HCEC 1CT (cell line): ENCODE results near the gene NT5C.
"Not testable (repeated sequence)": the region's sequence is repeated elsewhere in the genome, so short reads cannot be mapped to it uniquely, and the experiment has no call there.

Experiments used
- DNase-seq: peaks from one replicate; pipeline ENCODE4 v3.0.0-alpha.2; 2017

The NT5C gene

GRCh38 chr17:75131278-75132017, at the start of gene NT5C:
Gene NT5C (minus strand): TSS chr17:75131742. CDS start chr17:75131707, 35 bp downstream.
- DNase-seq: peak; percentile 75

- DNase-seq: no peak
Observed at GRCh38 chr17:75181110-75181509, 49.6 kb upstream of the NT5C start.

DNA sequence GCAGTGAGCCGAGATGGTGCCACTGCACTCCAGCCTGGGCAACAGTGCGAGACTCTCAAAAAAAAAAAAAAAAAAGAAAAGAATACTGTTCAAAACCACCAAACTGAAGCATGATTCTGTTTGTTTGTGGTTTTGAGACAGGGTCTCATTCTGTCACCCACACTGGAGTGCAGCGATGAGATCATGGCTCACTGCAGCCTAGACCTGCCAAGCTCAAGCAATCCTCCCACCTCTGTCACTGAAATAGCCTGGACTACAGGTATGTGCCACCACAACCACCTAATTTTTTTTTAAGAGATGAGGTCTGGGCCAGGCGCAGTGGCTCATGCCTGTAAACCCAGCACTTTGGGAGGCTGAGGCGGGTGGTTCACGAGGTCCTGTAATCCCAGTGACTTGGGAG, 46.9 kb upstream of the NT5C start:
- DNase-seq: no peak

DNA sequence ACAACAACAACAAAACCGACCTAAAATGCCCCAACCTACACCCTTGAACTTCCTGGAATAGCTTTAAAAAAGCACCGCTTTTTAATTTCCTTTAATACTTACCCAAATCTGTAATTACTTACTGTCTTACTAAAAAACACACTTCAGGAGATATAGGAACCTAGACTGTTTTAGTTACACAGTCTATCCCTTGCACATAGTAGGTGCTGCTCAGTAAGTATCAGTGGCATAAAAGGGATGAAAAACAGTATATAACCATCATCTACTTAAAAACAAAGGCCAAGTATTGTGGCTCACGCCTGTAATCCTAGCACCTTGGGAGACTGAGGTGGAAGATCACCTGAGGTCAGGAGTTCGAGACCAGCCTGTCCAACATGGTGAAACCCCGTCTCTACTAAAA, 45.1 kb upstream of the NT5C start:
- no peak for DNase-seq

- DNase-seq: no peak
Observed at GRCh38 chr17:75174996-75175395, 43.5 kb upstream of the NT5C start.

- DNase-seq: no peak
Observed at GRCh38 chr17:75173526-75173925, 42.0 kb upstream of the NT5C start.

DNA sequence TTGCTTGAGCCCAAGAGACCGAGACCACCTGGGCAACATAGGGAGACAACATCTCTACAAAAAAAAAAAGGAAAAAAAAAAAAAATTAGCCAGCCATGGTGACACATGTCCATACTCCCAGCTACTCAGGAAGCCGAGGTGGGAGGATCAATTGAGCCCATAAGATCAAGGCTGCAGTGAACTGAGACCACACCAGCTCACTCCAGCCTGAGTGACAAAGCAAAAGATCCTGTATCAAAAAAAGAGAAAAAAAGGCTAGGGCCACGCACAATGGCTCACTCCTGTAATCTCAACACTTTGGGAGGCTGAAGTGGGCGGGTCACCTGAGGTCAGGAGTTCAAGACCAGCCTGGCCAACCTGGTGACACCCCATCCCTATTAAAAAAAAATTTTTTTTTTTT, 37.5 kb upstream of the NT5C start:
- no peak for DNase-seq

GRCh38 chr17:75164606-75165005, 33.1 kb upstream of the NT5C start:
- not testable (repeated sequence) for DNase-seq

DNA sequence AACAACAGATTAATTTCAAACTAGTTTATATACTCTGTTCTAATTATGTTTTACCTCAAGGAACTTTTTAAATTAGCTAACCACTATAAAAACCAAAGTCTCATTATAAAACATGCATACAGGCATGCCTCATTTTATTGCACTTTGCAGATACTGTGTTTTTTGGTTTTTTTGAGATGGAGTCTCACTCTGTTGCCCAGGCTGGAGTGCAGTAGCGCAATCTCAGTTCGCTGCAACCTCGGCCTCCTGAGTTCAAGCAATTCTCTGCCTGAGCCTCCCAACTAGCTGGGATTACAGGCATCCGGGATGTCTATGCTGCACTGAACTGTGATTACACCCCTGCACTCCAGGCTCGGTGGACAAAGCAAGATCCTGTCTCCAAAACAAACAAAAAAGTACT, 31.5 kb upstream of the NT5C start:
- no peak for DNase-seq

DNA sequence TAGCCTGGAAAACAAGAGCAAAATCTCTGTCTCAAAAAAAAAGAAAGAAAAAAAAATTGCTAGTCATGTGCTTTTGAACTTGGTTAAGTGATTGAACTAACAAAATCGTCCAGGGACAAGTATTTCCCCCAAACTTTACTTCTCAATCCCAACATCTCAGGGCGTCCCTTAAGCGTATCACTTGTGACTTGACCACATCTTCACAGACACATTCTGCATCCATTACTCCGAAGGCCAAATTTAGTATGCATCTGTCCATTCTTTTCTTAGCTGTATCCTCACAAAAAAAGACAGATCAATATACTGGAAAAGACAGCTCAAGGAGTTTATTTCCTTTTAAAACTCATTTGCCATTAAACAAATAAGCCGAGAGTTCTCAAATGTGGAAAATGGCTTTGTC, 28.7 kb upstream of the NT5C start:
- DNase-seq: no peak

DNA sequence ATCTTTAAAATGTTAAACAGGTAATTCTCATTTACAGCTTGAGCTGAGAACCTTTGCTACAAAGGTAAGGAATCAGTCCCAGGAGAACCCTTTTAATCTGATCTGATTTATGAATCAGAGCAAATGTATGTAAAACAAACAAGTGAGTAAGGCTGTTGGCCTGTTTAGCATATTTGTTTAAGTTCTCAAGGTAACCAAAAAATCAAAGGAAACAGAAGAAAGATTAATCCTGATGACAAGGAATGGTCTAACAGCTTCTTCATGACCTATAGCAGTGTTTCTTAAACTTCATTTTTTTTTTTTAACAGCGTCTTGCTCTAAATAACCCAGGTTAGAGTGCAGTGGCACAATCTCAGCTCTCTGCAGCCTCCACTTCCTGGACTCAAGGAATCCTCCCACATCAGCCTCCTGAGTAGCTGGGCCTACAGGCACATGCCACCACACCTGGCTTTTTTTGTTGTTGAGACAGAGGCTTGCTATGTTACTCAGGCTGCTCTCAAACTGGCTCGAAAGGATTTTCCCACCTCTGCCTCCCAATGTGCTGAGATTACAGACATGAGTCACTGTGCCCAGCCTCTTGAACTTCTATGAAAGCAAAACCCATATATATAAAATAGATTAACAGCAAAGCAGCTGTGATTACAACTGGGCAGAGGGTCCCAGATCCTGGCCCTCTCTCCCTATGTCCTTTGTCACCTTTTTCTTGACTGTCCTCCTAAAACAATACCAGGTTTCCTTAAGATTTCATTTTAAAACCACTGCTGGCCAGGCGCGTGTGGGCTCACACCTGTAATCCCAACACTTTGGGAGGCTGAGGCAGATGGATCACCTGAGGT, 27.9 kb upstream of the NT5C start:
- DNase-seq: peak; percentile 52

GRCh38 chr17:75158480-75158879, 26.9 kb upstream of the NT5C start:
- peak; percentile 1 for DNase-seq

DNA sequence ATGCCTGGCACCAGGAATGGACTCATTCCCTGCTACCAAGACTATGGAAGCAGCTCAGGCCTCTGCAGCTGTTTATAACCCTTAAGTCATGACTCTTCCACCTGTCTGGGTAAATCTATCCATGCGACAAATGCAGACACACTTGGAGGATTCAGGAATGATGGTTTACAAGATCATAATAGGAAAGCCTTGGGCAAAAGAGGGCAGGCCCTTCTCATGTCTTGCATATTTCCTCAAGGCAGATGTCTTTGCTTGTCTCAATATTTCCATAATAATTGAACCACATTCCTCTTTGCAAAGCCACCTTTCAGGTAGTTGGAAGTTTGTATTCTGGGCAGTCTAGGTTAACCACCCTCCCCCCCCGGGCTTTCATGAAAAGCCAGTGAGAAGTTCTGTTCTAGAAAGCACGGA, 23.7 kb upstream of the NT5C start:
- no peak for DNase-seq

DNA sequence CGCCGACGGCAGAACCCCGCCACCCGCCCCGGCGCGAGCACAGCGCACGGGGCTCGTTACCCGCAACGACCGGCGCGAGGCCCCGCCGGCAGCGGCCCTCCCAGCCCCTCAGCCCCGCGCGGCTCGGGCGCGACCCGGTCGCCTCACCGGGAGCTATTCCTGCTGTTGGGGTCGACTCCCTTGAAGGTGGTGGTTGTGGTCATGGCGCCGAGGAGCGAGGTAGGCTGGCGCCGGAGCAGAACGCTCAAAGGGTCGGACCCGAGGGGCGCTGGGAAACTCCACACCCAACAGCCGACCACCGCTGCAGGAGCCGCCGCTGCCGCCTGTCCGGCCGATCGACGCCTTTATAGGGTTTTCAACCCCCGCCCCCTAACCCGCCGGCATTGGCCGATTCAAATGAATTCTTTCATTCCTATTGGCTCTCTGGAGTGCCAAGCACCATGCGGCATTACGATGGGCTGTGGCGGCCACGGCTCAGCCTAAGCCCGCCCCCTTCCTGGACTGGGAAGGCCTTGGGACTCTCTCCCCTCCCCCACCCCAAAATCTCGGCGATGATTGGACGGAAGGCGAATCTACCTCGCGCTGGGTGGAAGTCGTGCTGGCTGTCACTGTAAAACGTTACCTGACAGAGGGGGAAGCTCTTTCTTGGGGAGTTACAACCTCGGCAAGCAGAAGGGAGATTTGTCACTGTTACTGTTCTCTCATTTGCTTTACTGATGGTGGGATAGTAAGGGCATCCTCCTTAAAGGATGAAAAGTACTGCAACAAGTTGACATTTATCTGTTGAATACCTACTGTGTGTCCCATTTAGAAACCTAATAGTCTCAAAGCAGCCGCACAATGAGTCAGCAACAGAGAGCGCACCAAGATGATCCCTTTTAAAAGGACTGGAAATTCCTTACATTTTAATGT, 22.9 kb upstream of the NT5C start, which contains the start of gene JPT1:
Gene JPT1, minus strand, starts transcription at position 318 of the 912 bp plus-strand sequence. Its CDS starts 115 bp downstream, at position 203.
- DNase-seq: peak; percentile 98

GRCh38 chr17:75153780-75154194, 22.2 kb upstream of the NT5C start:
- DNase-seq: peak; percentile 13

DNA sequence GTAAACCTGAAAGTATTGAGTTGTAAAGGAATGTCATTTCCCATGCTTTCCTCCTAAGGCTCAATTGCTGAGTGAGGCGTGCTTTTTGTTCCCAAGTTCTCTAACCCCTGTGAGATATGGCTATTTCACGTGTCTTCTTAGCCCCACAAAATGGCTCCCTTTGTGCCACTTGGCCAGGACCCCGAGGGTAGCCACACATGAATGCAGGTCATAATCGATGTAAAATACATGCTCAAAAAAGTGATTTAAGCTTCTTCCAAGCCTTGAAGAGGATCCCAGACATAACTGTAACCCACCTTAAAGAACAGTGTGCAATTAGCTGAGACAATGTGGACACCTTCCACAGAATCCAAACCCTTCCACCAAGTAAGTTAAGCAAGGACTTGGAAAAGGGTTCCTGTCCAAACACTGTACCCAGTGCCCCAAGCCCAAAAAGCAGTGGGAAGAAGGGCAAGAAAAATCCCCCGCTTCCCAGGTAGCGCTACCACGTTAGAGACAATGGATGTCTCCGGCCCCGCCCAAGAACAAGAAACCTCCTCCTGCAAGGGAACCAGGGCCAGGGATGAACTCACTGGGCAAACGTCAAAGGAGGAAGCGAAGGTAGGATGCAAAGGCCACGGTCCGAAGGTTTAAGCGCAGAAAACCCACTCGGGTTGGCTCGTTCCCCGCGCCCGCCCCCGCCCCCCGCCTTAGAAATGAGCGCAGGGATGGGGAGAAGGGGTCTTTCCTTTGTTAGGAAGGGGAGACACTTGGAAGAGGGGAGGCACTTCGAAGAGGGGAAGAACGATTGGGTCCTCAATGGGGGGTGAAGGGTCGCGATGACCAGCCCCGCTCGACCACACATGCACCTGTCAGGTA, 21.6 kb upstream of the NT5C start:
- peak; percentile 35 for DNase-seq

DNA sequence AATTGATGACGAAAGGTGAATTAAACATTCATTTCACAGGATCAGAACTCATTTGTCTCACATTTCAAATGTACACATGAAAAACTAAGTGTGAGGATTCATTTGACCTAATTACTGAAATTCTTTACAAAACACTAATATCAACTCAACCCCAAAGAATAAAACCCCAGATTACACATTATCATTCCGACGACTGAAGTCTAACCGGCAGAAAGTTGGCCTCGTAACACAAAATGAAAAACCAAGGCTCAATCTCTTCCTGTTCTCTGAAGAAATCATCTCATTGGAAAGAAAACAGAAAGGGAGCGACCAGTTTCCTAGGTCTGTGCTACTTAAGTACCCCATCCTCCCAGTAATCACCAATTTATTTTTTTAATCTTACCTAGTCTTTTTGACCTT, 21.0 kb upstream of the NT5C start:
- no peak for DNase-seq

- DNase-seq: no peak
Observed at GRCh38 chr17:75151930-75152329, 20.4 kb upstream of the NT5C start.

DNA sequence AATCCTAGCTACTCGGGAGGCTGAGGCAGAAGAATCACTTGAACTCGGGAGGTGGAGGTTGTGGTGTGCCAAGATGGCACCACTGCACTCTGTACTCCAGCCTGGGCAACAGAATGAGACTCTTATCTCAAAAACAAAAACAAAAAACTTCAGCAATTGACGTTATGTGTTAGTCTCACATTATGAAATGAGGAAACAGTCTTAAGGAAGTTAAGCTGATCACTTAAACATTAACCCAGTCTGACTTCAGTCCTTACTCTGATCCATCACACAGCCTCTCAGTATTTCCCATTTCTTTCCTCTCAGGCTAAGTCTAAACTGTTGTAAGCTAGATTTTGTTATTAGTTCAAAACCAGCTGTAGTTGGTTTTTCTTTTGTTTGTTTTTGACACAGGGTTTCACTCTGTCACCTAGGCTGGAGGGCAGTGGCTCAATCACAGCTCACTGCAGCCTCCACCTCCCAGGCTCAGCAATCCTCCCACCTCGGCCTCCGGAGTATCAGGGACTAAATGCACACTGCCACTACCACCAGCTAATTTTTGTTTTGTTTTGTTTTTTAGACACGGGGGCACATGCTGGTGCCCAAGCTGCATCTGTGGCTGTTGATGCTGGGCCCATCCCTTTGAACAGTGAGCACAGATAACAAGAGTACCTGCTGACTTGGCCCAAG, 16.5 kb upstream of the NT5C start:
- no peak for DNase-seq

DNA sequence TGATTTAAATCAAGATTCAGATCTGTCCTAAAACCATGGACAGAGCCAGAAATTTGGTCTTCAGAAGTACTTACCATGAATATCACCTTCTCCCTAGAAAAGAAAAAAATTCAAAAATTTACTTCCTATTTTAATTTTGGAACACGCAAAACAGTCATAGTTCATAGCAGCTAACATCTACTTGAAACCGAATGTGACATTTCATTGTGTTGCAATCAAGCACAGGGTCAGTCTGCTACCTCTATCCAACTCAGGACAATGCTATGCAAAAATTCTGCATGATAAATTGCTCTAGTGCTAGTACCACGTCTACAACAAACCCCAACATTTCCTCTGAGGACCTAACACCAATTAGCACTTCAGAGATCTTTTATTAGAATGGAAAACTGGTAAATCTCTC, 15.1 kb upstream of the NT5C start:
- DNase-seq: peak; percentile 19

DNA sequence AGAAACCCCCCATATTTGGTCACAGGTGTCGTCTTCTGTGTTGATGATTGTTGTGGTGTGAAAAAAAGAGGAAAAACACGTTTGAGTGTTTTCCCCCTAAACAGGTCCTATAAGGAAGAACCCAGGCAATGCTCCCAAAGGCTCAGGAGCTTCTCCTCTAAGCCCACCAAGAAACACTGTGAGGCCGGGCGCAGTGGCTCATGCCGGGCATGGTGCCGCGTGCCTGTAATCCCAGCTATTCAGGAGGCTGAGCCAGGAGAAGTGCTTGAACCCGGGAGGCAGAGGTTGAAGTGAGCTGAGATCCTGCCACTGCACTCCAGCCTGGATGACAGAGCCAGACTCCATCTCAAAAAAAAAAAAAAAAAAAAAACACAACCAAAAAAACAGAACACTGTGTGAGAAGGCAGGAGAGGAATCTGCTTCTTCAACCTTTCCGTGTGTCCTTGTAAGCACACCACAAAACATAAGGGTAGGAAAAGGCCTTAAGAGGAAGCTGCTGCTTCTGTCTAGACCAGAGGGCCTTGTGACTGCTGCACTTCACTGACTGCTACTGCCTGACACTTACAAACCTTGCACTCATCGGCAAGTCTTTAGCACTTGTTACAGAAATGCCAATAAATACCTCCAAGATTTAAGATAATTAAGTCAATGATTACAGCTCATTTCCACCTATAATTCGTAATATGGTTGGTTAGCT, 13.4 kb upstream of the NT5C start:
- no peak for DNase-seq
